Body of pancreas (tissue), 4 donors: ENCODE results near the gene MYCBPAP. TPM values are rescaled to one million over a fixed set of nuclear protein-coding genes. Genes with fewer than 3 reads are reported as not detected.
A peak's percentile ranks its signal among the peaks of the same experiment; 100 is the strongest.

Source experiments
- ATAC-seq: fragments of 150-250 bp; one replicate; pipeline ENCODE4 v1.9.1; 2016
- DNase-seq, 4 donors: peaks; one replicate each; pipeline ENCODE4 v3.0.0-alpha.2; 2019
- H3K27ac ChIP-seq, 4 donors: fragments of 200-600 bp; sonication (generic); 1 replicate in 3 of 4; 2 replicates in 1 of 4; pipeline versions ENCODE4 v1.5.1 to v1.6.1; 2016 to 2019; ENCODE audit warnings: mild to moderate bottlenecking in 1 of 4, mixed read lengths in 1 of 4, moderate library complexity in 1 of 4
- H3K27me3 ChIP-seq, 2 donors: fragments of 200-600 bp; sonication (generic); one replicate each; pipeline ENCODE4 v1.6.0; 2016; ENCODE audit warnings: mild to moderate bottlenecking in 1 of 2
- H3K36me3 ChIP-seq, 2 donors: fragments of 200-600 bp; sonication (generic); replicated peaks in 1 of 2; 2 replicates each; pipeline ENCODE4 v1.5.1; 2016; ENCODE audit warnings: low read depth in 2 of 2; ENCODE audit not compliant: insufficient read depth in 1 of 2
- H3K4me1 ChIP-seq: fragments of 200-600 bp; sonication (generic); one replicate; pipeline ENCODE4 v1.6.0; 2016
- H3K4me3 ChIP-seq, 2 donors: fragments of 200-600 bp; sonication (generic); 1 replicate in 1 of 2; 2 replicates in 1 of 2; pipeline ENCODE4 v1.5.1; 2016 to 2019
- H3K9me3 ChIP-seq, 3 donors: fragments of 200-600 bp; sonication (generic); 1 replicate in 2 of 3; 2 replicates in 1 of 3; pipeline ENCODE4 v1.5.1; 2016
- POLR2A ChIP-seq, 3 donors: fragments of 450-650 bp; IDR thresholded peaks; one replicate each; pipeline ENCODE4 v1.6.1; 2016; ENCODE audit warnings: antibody characterized with exemption in 3 of 3, mild to moderate bottlenecking in 2 of 3
- whole genome bisulfite sequencing, 2 donors: methylation state at CpG; one replicate each; pipeline ENCODE4 v1.1.5; 2017; 5-methylcytosine and 5-hydroxymethylcytosine counted together
- intact Hi-C: fragments of 100-400 bp; cut with DNase I; formaldehyde crosslinking; loops from one replicate; pipeline ENCODE4 v1.15.1; 2023
- total RNA-seq, 2 donors: library from RNA; depleted of rRNA; stranded (reverse); fragments of >200 nt; gene quantifications; one replicate each; pipeline ENCODE4 v1.1.0, GENCODE V29; 2016
- TF ChIP-seq, protein P1 (sequence below), 7 experiments: fragments of 450-650 bp in 4 of 7; fragments of 200-600 bp in 3 of 7; sonication (generic) in 3 of 7; IDR thresholded peaks; one replicate each; pipeline ENCODE4 v1.5.1; 2016 to 2019; ENCODE audit warnings: antibody characterized with exemption in 7 of 7

MYCBPAP gene
- total RNA-seq, 2 donors from 2014 or later, result 0.33 TPM; not detected in 1

DNA sequence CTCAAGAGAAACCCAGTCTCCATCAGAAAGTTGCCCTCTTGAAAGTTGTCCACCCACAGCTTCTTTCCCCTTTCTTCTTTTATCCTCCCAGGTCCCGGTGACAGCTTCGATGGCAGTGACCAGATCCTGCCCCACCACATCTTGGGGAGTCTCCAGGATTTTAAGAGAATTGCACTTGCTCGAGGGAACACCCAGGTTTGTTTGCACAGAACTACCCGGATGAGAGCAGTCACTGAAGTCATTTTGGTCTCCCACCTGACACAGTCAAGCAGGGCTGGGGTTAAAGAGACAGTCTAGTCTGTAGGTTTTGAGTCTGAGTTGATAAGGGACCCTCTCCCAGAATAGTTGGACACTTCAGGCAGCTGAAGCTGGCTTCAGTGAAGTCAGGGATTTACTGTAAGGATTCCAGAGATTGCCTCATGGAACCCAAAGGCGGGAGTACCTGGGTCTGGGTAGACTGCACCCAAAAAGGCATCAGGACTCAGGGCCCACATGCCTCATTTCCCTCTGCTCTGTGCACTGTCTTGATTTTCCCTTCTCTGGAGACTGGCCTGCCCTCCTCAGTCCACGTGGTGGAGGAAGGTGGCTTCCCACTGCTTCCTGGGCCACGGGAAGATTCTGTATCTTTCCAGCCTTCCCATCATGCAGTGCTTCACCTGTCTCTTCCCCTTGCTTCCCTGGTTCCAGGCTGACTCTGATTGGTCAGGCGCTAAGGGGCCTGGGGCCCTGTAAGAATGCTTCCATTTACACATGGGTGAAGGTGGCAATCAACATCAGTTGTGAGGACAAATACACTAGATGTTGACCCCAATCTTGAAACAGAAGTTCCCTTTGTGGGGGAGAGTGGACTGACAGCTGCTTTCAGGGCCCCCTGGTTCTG is 9.5 kb downstream of the MYCBPAP start:
- H3K36me3 ChIP-seq, result no peaks in the 10 kb centered on the region
- no peak overlapping the region for H3K4me3 ChIP-seq
- no peaks in the 10 kb centered on the region for H3K9me3 ChIP-seq
- DNase-seq, result no peak
- TF ChIP-seq, protein P1, sequence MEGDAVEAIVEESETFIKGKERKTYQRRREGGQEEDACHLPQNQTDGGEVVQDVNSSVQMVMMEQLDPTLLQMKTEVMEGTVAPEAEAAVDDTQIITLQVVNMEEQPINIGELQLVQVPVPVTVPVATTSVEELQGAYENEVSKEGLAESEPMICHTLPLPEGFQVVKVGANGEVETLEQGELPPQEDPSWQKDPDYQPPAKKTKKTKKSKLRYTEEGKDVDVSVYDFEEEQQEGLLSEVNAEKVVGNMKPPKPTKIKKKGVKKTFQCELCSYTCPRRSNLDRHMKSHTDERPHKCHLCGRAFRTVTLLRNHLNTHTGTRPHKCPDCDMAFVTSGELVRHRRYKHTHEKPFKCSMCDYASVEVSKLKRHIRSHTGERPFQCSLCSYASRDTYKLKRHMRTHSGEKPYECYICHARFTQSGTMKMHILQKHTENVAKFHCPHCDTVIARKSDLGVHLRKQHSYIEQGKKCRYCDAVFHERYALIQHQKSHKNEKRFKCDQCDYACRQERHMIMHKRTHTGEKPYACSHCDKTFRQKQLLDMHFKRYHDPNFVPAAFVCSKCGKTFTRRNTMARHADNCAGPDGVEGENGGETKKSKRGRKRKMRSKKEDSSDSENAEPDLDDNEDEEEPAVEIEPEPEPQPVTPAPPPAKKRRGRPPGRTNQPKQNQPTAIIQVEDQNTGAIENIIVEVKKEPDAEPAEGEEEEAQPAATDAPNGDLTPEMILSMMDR (IDR thresholded peaks at IDR 0.05), result no peak
- no peak for TF ChIP-seq POLR2A (IDR thresholded peaks at IDR 0.05)
- H3K4me1 ChIP-seq, result peaks cover 46% of the 10 kb centered on the region
- ATAC-seq, result no peak
- WGBS, 2 donors, result 81 to 82% methylated on average over 7 to 8 of the region's 8 CpGs
- H3K27ac ChIP-seq, result peak overlapping the region in 3 of 4 donors; percentile 37 to 64 (median 44)
- intact Hi-C loops, result no loop called here
- no peaks in the 10 kb centered on the region for H3K27me3 ChIP-seq

- H3K27ac ChIP-seq, result peak overlapping the region; percentile 37 to 64 (median 49)
- peak; percentile 77 for ATAC-seq
- intact Hi-C loops, result no loop called here
- peak; percentile 47 to 62 (median 61) for DNase-seq
- H3K27me3 ChIP-seq, result no peaks in the 10 kb centered on the region
- TF ChIP-seq POLR2A (IDR thresholded peaks at IDR 0.05), result peak in 2 of 3 donors; percentile 23 to 36
- TF ChIP-seq, protein P1 (IDR thresholded peaks at IDR 0.05), result no peak
- no peaks in the 10 kb centered on the region for H3K36me3 ChIP-seq
- no peaks in the 10 kb centered on the region for H3K9me3 ChIP-seq
- WGBS, 2 donors, result 37 to 48% methylated on average over 7 to 13 of the region's 13 CpGs
- H3K4me1 ChIP-seq, result peaks cover 40% of the 10 kb centered on the region
- H3K4me3 ChIP-seq, result no peak overlapping the region
Observed at GRCh38 chr17:50518384-50519023, 10.3 kb downstream of the MYCBPAP start.

- no peaks in the 10 kb centered on the region for H3K36me3 ChIP-seq
- peaks cover 32% of the 10 kb centered on the region for H3K4me1 ChIP-seq
- peak overlapping the region; percentile 7 to 54 (median 40) for H3K27ac ChIP-seq
- H3K27me3 ChIP-seq, result no peaks in the 10 kb centered on the region
- intact Hi-C loops, result no loop called here
- ATAC-seq (no peak), DNase-seq (no peak)
- H3K4me3 ChIP-seq, result no peak overlapping the region
- WGBS, 2 donors, result 85 to 86% methylated on average over 4 to 7 of the region's 8 CpGs
- TF ChIP-seq, protein P1 (IDR thresholded peaks at IDR 0.05), result no peak
- TF ChIP-seq POLR2A (IDR thresholded peaks at IDR 0.05), result no peak
- no peaks in the 10 kb centered on the region for H3K9me3 ChIP-seq
Observed at GRCh38 chr17:50519141-50519834, 11.0 kb downstream of the MYCBPAP start.

DNA sequence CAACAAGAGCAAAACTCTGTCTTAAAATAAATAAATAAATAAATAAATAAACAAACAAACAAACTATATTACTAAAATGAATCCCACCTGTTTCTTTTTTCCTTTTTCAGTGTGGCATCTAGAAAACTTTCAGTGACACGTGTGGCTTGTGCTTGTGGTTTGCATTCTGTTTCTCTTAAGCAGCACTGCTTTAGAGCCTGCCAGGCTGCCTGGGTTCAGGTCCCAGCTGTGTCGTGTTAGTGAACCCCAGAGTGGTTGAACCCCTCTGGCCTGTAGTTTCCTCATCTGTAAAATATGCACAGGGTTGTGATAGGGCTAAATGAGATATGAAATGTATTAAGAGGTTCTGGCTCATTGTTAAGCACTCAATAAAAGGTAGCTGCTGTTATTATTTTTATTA is 12.2 kb downstream of the MYCBPAP start:
- Histone ChIP-seq H3K9me3 (no peaks in the 10 kb centered on the region), H3K27ac (no peak overlapping the region), H3K36me3 (no peaks in the 10 kb centered on the region), H3K4me3 (no peak overlapping the region), H3K27me3 (no peaks in the 10 kb centered on the region), H3K4me1 (peaks cover 20% of the 10 kb centered on the region)
- no peak for ATAC-seq
- no peak for TF ChIP-seq POLR2A (IDR thresholded peaks at IDR 0.05)
- TF ChIP-seq, protein P1 (IDR thresholded peaks at IDR 0.05), result no peak
- 80 to 84% methylated on average over 2 of the region's 2 CpGs for WGBS, 2 donors
- intact Hi-C loops, result no loop called here
- DNase-seq, result no peak
